ENCODE data around the gene GAL3ST3. TPM values are rescaled to one million over a fixed set of nuclear protein-coding genes. Genes with fewer than 3 reads are reported as not detected.

The GAL3ST3 gene
- total RNA-seq, 4 donors from 2014 or later: not detected

GRCh38 chr11:66001942-66002647, 46.9 kb downstream of the GAL3ST3 start, which contains the start of the genes BANF1 and EIF1AD:
TSS of gene BANF1 (plus strand) at chr11:66002503. CDS start at chr11:66003251, 748 bp downstream.
TSS of gene EIF1AD (minus strand) at chr11:66002157. CDS start at chr11:66000389, 1,768 bp downstream.
- no peaks in the 10 kb centered on the region for H3K9me3 ChIP-seq
- H3K36me3 ChIP-seq: peaks cover 0 to 24% (median 12%) of the 10 kb centered on the region in 4 donors
- intact Hi-C loops (cut with DNase I; ENCODE audit: low total_unique reads) (no loop called here), in situ Hi-C loops (cut with MboI; ENCODE audit: low pct_ligation_motif_present in 1 of 4, low pct_unique_long_range_greater_than_20kb in 1 of 4, low sequenced_read_pairs in 3 of 4) (no loop called here)
- TF ChIP-seq EP300 (IDR thresholded peaks at IDR 0.05; ENCODE audit: low read depth): no peak
- peak; percentile 78 to 89 (median 80) for TF ChIP-seq POLR2AphosphoS5 (IDR thresholded peaks at IDR 0.05)
- TF ChIP-seq POLR2A (IDR thresholded peaks at IDR 0.05): peak; percentile 70
- 0% methylated on average over 14 to 53 of the region's 55 CpGs for WGBS, 2 donors (ENCODE audit: low coverage in 1 of 2)
- H3K4me1 ChIP-seq: peaks cover 9 to 24% (median 19%) of the 10 kb centered on the region in 4 donors
- peak within 1 kb of the TSS; percentile 95 to 98 (median 97) for H3K27ac ChIP-seq
- peak within 1 kb of the TSS; percentile 68 to 99 (median 82) for H3K4me3 ChIP-seq
- H3K27me3 ChIP-seq: no peaks in the 10 kb centered on the region
- peak; percentile 95 for DNase-seq

- no peak overlapping the region for H3K27ac ChIP-seq
Measured at GRCh38 chr11:65997286-65997685, 51.7 kb downstream of the GAL3ST3 start.

GRCh38 chr11:65992056-65992455, 56.9 kb downstream of the GAL3ST3 start:
- H3K36me3 ChIP-seq: no peaks in the 10 kb centered on the region
- TF ChIP-seq POLR2AphosphoS5 (IDR thresholded peaks at IDR 0.05): no peak
- TF ChIP-seq EP300 (IDR thresholded peaks at IDR 0.05; ENCODE audit: low read depth): no peak
- TF ChIP-seq, protein P1, sequence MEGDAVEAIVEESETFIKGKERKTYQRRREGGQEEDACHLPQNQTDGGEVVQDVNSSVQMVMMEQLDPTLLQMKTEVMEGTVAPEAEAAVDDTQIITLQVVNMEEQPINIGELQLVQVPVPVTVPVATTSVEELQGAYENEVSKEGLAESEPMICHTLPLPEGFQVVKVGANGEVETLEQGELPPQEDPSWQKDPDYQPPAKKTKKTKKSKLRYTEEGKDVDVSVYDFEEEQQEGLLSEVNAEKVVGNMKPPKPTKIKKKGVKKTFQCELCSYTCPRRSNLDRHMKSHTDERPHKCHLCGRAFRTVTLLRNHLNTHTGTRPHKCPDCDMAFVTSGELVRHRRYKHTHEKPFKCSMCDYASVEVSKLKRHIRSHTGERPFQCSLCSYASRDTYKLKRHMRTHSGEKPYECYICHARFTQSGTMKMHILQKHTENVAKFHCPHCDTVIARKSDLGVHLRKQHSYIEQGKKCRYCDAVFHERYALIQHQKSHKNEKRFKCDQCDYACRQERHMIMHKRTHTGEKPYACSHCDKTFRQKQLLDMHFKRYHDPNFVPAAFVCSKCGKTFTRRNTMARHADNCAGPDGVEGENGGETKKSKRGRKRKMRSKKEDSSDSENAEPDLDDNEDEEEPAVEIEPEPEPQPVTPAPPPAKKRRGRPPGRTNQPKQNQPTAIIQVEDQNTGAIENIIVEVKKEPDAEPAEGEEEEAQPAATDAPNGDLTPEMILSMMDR (IDR thresholded peaks at IDR 0.05): no peak
- no peak for TF ChIP-seq POLR2A (IDR thresholded peaks at IDR 0.05)
- 82 to 84% methylated on average over 5 of the region's 5 CpGs for WGBS, 2 donors (ENCODE audit: low coverage in 1 of 2)
- no peak overlapping the region for H3K4me3 ChIP-seq
- DNase-seq: no peak
- in situ Hi-C loops (cut with MboI; ENCODE audit: low pct_ligation_motif_present in 1 of 4, low pct_unique_long_range_greater_than_20kb in 1 of 4, low sequenced_read_pairs in 3 of 4) (loop anchor here (10.0 to 25.0 kb wide), 4 partner anchors 105 to 305 kb away; partner anchors contain the start of genes CTSW (in 3 of the 4), CCDC85B (in 2 of the 4), FIBP (in 2 of the 4) and KAT5 (in 2 of the 4)), intact Hi-C loops (cut with DNase I; ENCODE audit: low total_unique reads) (loop anchor here (5.0 kb wide), 1 partner anchor 110 kb away; no protein-coding TSS in a partner anchor)
- H3K27me3 ChIP-seq: no peaks in the 10 kb centered on the region
- H3K9me3 ChIP-seq: no peaks in the 10 kb centered on the region
- H3K27ac ChIP-seq: no peak overlapping the region
- H3K4me1 ChIP-seq: peaks cover 0 to 12% (median 0%) of the 10 kb centered on the region in 4 donors

More at GRCh38 chr11:65997286-65997685, 51.7 kb downstream of the GAL3ST3 start:
- H3K36me3 ChIP-seq: peaks cover 0 to 24% (median 12%) of the 10 kb centered on the region in 4 donors
- no peak for DNase-seq
- TF ChIP-seq EP300 (IDR thresholded peaks at IDR 0.05; ENCODE audit: low read depth): no peak
- TF ChIP-seq POLR2AphosphoS5 (IDR thresholded peaks at IDR 0.05): no peak
- TF ChIP-seq, protein P1 (IDR thresholded peaks at IDR 0.05): no peak
- TF ChIP-seq POLR2A (IDR thresholded peaks at IDR 0.05): no peak
- H3K9me3 ChIP-seq: no peaks in the 10 kb centered on the region
- H3K4me1 ChIP-seq: peaks cover 3 to 23% (median 10%) of the 10 kb centered on the region in 4 donors
- intact Hi-C loops (cut with DNase I; ENCODE audit: low total_unique reads): no loop called here
- in situ Hi-C loops (cut with MboI; ENCODE audit: low pct_ligation_motif_present in 1 of 4, low pct_unique_long_range_greater_than_20kb in 1 of 4, low sequenced_read_pairs in 3 of 4): loop anchor here (10.0 to 25.0 kb wide), 4 partner anchors 110 to 310 kb away; partner anchors contain the start of genes CTSW (in 3 of the 4), CCDC85B (in 2 of the 4), FIBP (in 2 of the 4) and KAT5 (in 2 of the 4)
- H3K4me3 ChIP-seq: no peak overlapping the region
- 74 to 83% methylated on average over 1 to 2 of the region's 2 CpGs for WGBS, 2 donors (ENCODE audit: low coverage in 1 of 2)
- H3K27me3 ChIP-seq: no peaks in the 10 kb centered on the region

Other genes with a start within 250 kb of the GAL3ST3 start
- 10 to 100 TPM in 1 of 4 donors, 1 to 10 TPM in 1, under 1 TPM in 1, not detected in 1; 0.60 to 10.0 (median 1.6) TPM for gene SNX32, start 215.2 kb downstream of the GAL3ST3 start, total RNA-seq
- gene CFL1, start 191.0 kb downstream of the GAL3ST3 start, total RNA-seq: 1,000 to 10,000 TPM; 1,308 to 1,852 (median 1,703) TPM
- 100 to 1,000 TPM in 1 of 4 donors, 10 to 100 TPM in 3; 58.3 to 191 (median 81.2) TPM for gene MUS81, start 188.7 kb downstream of the GAL3ST3 start, total RNA-seq
- 10 to 100 TPM; 15.2 to 34.4 (median 25.1) TPM for gene EFEMP2, start 176.4 kb downstream of the GAL3ST3 start, total RNA-seq
- 1 to 10 TPM in 2 of 4 donors, not detected in 2; 1.1 to 1.8 TPM for gene CTSW, start 169.3 kb downstream of the GAL3ST3 start, total RNA-seq
- gene FIBP, start 160.7 kb downstream of the GAL3ST3 start, total RNA-seq: 10 to 100 TPM; 53.4 to 82.6 (median 75.9) TPM
- 100 to 1,000 TPM in 1 of 4 donors, 10 to 100 TPM in 2, 1 to 10 TPM in 1; 7.9 to 140 (median 23.1) TPM for gene CCDC85B, start 158.5 kb downstream of the GAL3ST3 start, total RNA-seq
- gene FOSL1, start 148.8 kb downstream of the GAL3ST3 start, total RNA-seq: 10 to 100 TPM in 1 of 4 donors, 1 to 10 TPM in 1, not detected in 2; 1.2 to 11.6 TPM
- 10 to 100 TPM; 15.2 to 59.5 (median 22.8) TPM for gene C11orf68, start 130.1 kb downstream of the GAL3ST3 start, total RNA-seq
- 10 to 100 TPM; 15.7 to 63.2 (median 57.0) TPM for gene DRAP1, start 129.7 kb downstream of the GAL3ST3 start, total RNA-seq
- not detected for gene TSGA10IP, start 103.7 kb downstream of the GAL3ST3 start, total RNA-seq
- 10 to 100 TPM; 31.8 to 76.3 (median 34.3) TPM for gene SART1, start 87.4 kb downstream of the GAL3ST3 start, total RNA-seq
- 10 to 100 TPM; 14.6 to 82.6 (median 31.2) TPM for gene EIF1AD, start 47.0 kb downstream of the GAL3ST3 start, total RNA-seq
- gene BANF1, start 46.7 kb downstream of the GAL3ST3 start, total RNA-seq: 10 to 100 TPM; 27.9 to 79.7 (median 34.0) TPM
- not detected for gene CST6, start 37.2 kb downstream of the GAL3ST3 start, total RNA-seq
- gene CATSPER1, start 22.7 kb downstream of the GAL3ST3 start, total RNA-seq: not detected
- gene SF3B2, start 3.2 kb upstream of the GAL3ST3 start, total RNA-seq: 100 to 1,000 TPM in 3 of 4 donors, 10 to 100 TPM in 1; 71.8 to 152 (median 137) TPM
- 10 to 100 TPM in 3 of 4 donors, 1 to 10 TPM in 1; 9.8 to 52.0 (median 27.2) TPM for gene PACS1, start 21.1 kb upstream of the GAL3ST3 start, total RNA-seq
- gene KLC2, start 208.5 kb upstream of the GAL3ST3 start, total RNA-seq: 10 to 100 TPM in 2 of 4 donors, 1 to 10 TPM in 2; 5.1 to 15.6 (median 11.1) TPM
- gene RAB1B, start 219.5 kb upstream of the GAL3ST3 start, total RNA-seq: 100 to 1,000 TPM in 3 of 4 donors, 10 to 100 TPM in 1; 89.8 to 141 (median 131) TPM
- under 1 TPM in 1 of 4 donors, not detected in 3; 0.41 TPM for gene CNIH2, start 229.0 kb upstream of the GAL3ST3 start, total RNA-seq
- 10 to 100 TPM; 60.6 to 99.7 (median 72.3) TPM for gene YIF1A, start 240.0 kb upstream of the GAL3ST3 start, total RNA-seq
- under 1 TPM in 2 of 4 donors, not detected in 2; 0.55 to 0.75 TPM for gene TMEM151A, start 242.7 kb upstream of the GAL3ST3 start, total RNA-seq